HepG2 (cell line): Measurements from ENCODE around the gene ULBP1. TPM values are rescaled to one million over a fixed set of nuclear protein-coding genes. Genes with fewer than 3 reads are reported as not detected.

Source experiments
- AKAP8 ChIP-seq: sonication (generic); formaldehyde crosslinking; IDR thresholded peaks from 2 replicates; pipeline ENCODE4 v1.5.1; 2020; ENCODE audit warnings: mild to moderate bottlenecking, missing genetic modification reagents
- ARNT2 ChIP-seq: sonication (generic); formaldehyde crosslinking; IDR thresholded peaks from 2 replicates; pipeline ENCODE4 v1.8.0; 2022; ENCODE audit warnings: mild to moderate bottlenecking, low read depth, missing genetic modification reagents, moderate library complexity
- BRCA1 ChIP-seq: sonication (generic); formaldehyde crosslinking; IDR thresholded peaks from 2 replicates; pipeline ENCODE4 v1.4.0; 2020; ENCODE audit warnings: missing genetic modification reagents
- CHD2 ChIP-seq: IDR thresholded peaks from 2 replicates; pipeline ENCODE4 v1.6.1; 2011; ENCODE audit warnings: low read depth, low read length, improper control_type of control experiment
- ETV5 ChIP-seq: IDR thresholded peaks from 2 replicates; pipeline ENCODE4 v1.6.1; 2018; ENCODE audit warnings: missing biosample characterization, missing genetic modification reagents, inconsistent platforms, borderline replicate concordance
- HDAC6 ChIP-seq: fragments of 200-600 bp; sonication (generic); IDR thresholded peaks from 2 replicates; pipeline ENCODE4 v1.7.0; 2017; ENCODE audit warnings: mild to moderate bottlenecking, antibody characterized with exemption, low read length, low read depth
- HOXA7 ChIP-seq: sonication (generic); formaldehyde crosslinking; IDR thresholded peaks from 2 replicates; pipeline ENCODE4 v1.8.1; 2022; ENCODE audit warnings: mild to moderate bottlenecking, missing genetic modification reagents, moderate library complexity
- MAFG ChIP-seq: sonication (generic); formaldehyde crosslinking; IDR thresholded peaks from 2 replicates; pipeline ENCODE4 v1.5.1; 2020; ENCODE audit warnings: mild to moderate bottlenecking, missing genetic modification reagents
- NCOA5 ChIP-seq: sonication (generic); formaldehyde crosslinking; IDR thresholded peaks from 2 replicates; pipeline ENCODE4 v1.4.0; 2020; ENCODE audit warnings: missing genetic modification reagents
- POLR2AphosphoS2 ChIP-seq: IDR thresholded peaks from 2 replicates; pipeline ENCODE4 v1.6.1; 2011; ENCODE audit warnings: low read depth, low read length, improper control_type of control experiment
- SALL2 ChIP-seq: sonication (generic); formaldehyde crosslinking; IDR thresholded peaks from 2 replicates; pipeline ENCODE4 v1.8.1; 2023; ENCODE audit warnings: mild to moderate bottlenecking, missing genetic modification reagents, inconsistent platforms
- SMC3 ChIP-seq: IDR thresholded peaks from 2 replicates; pipeline ENCODE4 v1.6.1; 2011; ENCODE audit warnings: low read length, improper control_type of control experiment
- SNAPC2 ChIP-seq: sonication (generic); formaldehyde crosslinking; IDR thresholded peaks from 2 replicates; pipeline ENCODE4 v1.8.1; 2022; ENCODE audit warnings: mild to moderate bottlenecking, missing genetic modification reagents
- STAT5B ChIP-seq: sonication (generic); formaldehyde crosslinking; IDR thresholded peaks from 2 replicates; pipeline ENCODE4 v1.4.0; 2020; ENCODE audit warnings: missing genetic modification reagents
- TBX3 ChIP-seq: fragments of 450-650 bp; IDR thresholded peaks from 2 replicates; pipeline ENCODE4 v1.6.1; 2017; ENCODE audit warnings: antibody characterized with exemption, mild to moderate bottlenecking, inconsistent platforms, borderline replicate concordance
- TEAD2 ChIP-seq: sonication (generic); formaldehyde crosslinking; IDR thresholded peaks from 2 replicates; pipeline ENCODE4 v1.9.0; 2021; ENCODE audit warnings: missing genetic modification reagents
- ZBTB37 ChIP-seq: sonication (generic); formaldehyde crosslinking; IDR thresholded peaks from 2 replicates; pipeline ENCODE4 v1.4.0; 2020; ENCODE audit warnings: mild to moderate bottlenecking, missing genetic modification reagents
- ZBTB44 ChIP-seq: sonication (generic); formaldehyde crosslinking; IDR thresholded peaks from 2 replicates; pipeline ENCODE4 v1.4.0; 2020; ENCODE audit warnings: missing genetic modification reagents
- ZFY ChIP-seq: sonication (generic); formaldehyde crosslinking; IDR thresholded peaks from 2 replicates; pipeline ENCODE4 v1.4.0; 2020; ENCODE audit warnings: missing genetic modification reagents
- ZKSCAN5 ChIP-seq: sonication (generic); formaldehyde crosslinking; IDR thresholded peaks from 2 replicates; pipeline ENCODE4 v1.5.1; 2020; ENCODE audit warnings: mild to moderate bottlenecking, missing genetic modification reagents
- ZMYM3 ChIP-seq: sonication (generic); formaldehyde crosslinking; IDR thresholded peaks from 2 replicates; pipeline ENCODE4 v1.5.1; 2020; ENCODE audit warnings: mild to moderate bottlenecking, missing genetic modification reagents
- ZNF615 ChIP-seq: sonication (generic); formaldehyde crosslinking; IDR thresholded peaks from 2 replicates; pipeline ENCODE4 v1.5.0; 2020; ENCODE audit warnings: mild to moderate bottlenecking, missing genetic modification reagents, borderline replicate concordance
- ZNF660 ChIP-seq: sonication (generic); formaldehyde crosslinking; IDR thresholded peaks from 2 replicates; pipeline ENCODE4 v1.5.1; 2020; ENCODE audit warnings: mild to moderate bottlenecking, low read depth, missing genetic modification reagents, borderline replicate concordance
- ZNF746 ChIP-seq: sonication (generic); formaldehyde crosslinking; IDR thresholded peaks from 2 replicates; pipeline ENCODE4 v1.8.0; 2022; ENCODE audit warnings: mild to moderate bottlenecking, missing genetic modification reagents
- ZNF788 ChIP-seq: sonication (generic); formaldehyde crosslinking; IDR thresholded peaks from 2 replicates; pipeline ENCODE4 v1.5.0; 2020; ENCODE audit warnings: mild to moderate bottlenecking, missing genetic modification reagents, borderline replicate concordance
- polyA plus RNA-seq, 8 experiments: library from polyadenylated mRNA; depleted of rRNA in 3 of 8; stranded (reverse) in 7 of 8; unstranded in 1 of 8; fragments of >200 nt; fragmentation: Illumina TruSeq in 4 of 8; extraction: Trizol in 4 of 8; gene quantifications; 2 replicates each; pipeline versions ENCODE4 v1.2.1 to v1.2.3, GENCODE V29; 2011 to 2016; ENCODE audit warnings: low read depth in 4 of 8, missing spikeins in 1 of 8, mixed read lengths in 1 of 8; ENCODE audit not compliant: insufficient read depth in 1 of 8
- total RNA-seq, 5 experiments: library from RNA; depleted of rRNA; stranded (reverse); fragments of >200 nt; fragmentation: Illumina TruSeq; extraction: Trizol; gene quantifications; 2 replicates each; pipeline ENCODE4 v1.2.3, GENCODE V29; 2016; ENCODE audit warnings: low read depth in 1 of 5
- TF ChIP-seq, protein P1 (sequence below): sonication (generic); formaldehyde crosslinking; IDR thresholded peaks from 2 replicates; pipeline ENCODE4 v1.5.1; 2020; ENCODE audit warnings: missing genetic modification reagents, mild to moderate bottlenecking, borderline replicate concordance
- TF ChIP-seq, protein P2 (sequence below): IDR thresholded peaks from 2 replicates; pipeline ENCODE4 v1.6.1; 2016; ENCODE audit warnings: mild to moderate bottlenecking, missing biosample characterization, missing genetic modification reagents

Gene ULBP1
- total and polyA plus RNA-seq, 2 of the 13 experiments (the other 11 are each of a cell fraction or from before 2014, with no cell fraction given) = 0.04 to 0.09 TPM

DNA sequence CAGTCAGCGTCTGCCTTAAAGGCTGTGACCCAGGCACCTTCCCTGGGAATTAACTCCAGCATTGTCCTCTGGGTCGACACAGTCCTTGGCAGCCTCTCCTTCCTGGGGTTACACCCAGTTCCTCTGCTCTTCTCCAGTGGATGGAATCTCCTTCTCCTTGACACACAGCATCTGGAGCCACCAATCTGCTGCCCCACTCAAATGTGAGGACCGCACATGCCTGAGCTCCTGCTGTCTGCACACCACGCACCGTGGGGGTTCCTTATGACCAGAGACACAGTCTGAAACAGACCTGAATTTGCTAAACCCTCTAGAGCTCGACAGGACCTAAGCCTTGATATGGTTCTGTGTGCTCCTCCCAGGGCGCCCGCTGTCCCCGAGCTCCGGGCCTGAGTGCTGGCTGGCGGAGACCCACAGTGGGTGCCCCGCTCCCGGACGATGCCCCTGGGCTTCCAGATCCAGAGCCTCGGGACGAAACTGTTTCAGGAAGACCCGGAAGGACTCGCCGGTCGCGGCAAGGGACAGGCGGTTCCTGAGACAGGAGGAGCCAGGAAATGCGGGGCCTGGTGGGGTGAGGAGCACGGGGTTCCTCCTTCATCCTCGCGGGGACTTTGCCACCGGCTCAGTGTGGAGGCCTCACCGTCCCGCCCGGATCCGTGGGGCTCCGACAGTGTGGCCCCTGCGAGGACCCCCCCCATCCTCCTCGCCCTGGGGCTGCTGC, 38.3 kb upstream of the ULBP1 start (continued):
- TF ChIP-seq ETV5 (CRISPR knock-in tag) (0 out of 2 replicates have a peak, but pooled peaks have one; percentile 6), ZNF615 (no peak), ZMYM3 (CRISPR knock-in tag) (no peak), BRCA1 (CRISPR knock-in tag) (0 out of 2 replicates have a peak, but pooled peaks have one; percentile 28), MAFG (no peak), ZNF660 (no peak), NCOA5 (CRISPR knock-in tag) (no peak), AKAP8 (CRISPR knock-in tag) (no peak), ZNF788 (CRISPR knock-in tag) (no peak), SALL2 (CRISPR knock-in tag) (no peak), ZKSCAN5 (CRISPR knock-in tag) (no peak), HOXA7 (no peak), POLR2AphosphoS2 (no peak), STAT5B (CRISPR knock-in tag) (no peak), ZBTB44 (CRISPR knock-in tag) (no peak), TEAD2 (CRISPR knock-in tag) (no peak), SNAPC2 (CRISPR knock-in tag) (no peak), ARNT2 (CRISPR knock-in tag) (0 out of 2 replicates have a peak, but pooled peaks have one; percentile 52), HDAC6 (no peak), TBX3 (no peak), CHD2 (no peak), SMC3 (no peak), ZNF746 (CRISPR knock-in tag) (no peak), ZBTB37 (CRISPR knock-in tag) (no peak), ZFY (CRISPR knock-in tag) (0 out of 2 replicates have a peak, but pooled peaks have one; percentile 39)
- TF ChIP-seq, protein P1, sequence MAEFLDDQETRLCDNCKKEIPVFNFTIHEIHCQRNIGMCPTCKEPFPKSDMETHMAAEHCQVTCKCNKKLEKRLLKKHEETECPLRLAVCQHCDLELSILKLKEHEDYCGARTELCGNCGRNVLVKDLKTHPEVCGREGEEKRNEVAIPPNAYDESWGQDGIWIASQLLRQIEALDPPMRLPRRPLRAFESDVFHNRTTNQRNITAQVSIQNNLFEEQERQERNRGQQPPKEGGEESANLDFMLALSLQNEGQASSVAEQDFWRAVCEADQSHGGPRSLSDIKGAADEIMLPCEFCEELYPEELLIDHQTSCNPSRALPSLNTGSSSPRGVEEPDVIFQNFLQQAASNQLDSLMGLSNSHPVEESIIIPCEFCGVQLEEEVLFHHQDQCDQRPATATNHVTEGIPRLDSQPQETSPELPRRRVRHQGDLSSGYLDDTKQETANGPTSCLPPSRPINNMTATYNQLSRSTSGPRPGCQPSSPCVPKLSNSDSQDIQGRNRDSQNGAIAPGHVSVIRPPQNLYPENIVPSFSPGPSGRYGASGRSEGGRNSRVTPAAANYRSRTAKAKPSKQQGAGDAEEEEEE (CRISPR knock-in tag) = no peak
- TF ChIP-seq, protein P2, sequence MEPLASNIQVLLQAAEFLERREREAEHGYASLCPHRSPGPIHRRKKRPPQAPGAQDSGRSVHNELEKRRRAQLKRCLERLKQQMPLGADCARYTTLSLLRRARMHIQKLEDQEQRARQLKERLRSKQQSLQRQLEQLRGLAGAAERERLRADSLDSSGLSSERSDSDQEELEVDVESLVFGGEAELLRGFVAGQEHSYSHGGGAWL (CRISPR knock-in tag) = no peak
